ENCODE results near the gene DIP2A.

Gene DIP2A

DNA sequence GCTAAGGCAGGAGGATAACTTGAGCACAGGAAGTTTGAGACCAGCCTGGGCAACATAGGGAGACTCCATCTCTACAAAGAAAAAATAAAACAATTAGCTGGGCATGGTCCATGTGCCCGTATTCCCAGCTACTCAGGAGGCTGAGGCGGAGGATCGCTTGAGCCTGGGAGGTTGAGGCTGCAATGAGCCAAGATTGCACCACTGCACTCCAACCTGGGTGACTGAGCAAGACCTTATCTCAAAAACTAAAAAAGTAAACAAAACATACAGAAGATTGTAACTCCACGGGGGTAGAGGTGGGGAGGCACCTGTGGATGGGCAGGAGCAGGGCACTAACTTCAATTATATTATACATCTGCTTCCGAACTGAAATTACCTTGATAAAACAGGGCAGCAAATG is 141.6 kb downstream of the DIP2A start:
- no peak for DNase-seq

DNA sequence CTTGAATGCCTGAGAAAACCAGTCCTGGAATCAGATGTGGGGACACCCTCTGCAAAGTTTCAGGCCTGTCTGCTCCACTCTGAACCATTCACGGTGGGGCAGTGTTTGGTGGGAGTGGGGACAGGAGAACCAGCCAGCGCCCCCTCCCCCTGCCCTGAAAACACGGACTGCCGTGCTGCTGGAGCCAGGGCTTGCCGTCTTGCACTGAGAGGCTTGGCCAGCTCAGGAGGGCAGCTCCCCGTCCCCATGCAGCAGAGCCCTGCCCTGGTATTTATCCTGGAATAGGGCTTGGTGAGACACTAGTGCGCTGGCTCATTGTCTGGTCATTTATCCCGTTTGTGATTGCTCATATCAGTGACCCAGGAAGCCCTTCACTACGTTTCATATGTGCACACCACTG is 142.3 kb downstream of the DIP2A start:
- no peak for DNase-seq

DNA sequence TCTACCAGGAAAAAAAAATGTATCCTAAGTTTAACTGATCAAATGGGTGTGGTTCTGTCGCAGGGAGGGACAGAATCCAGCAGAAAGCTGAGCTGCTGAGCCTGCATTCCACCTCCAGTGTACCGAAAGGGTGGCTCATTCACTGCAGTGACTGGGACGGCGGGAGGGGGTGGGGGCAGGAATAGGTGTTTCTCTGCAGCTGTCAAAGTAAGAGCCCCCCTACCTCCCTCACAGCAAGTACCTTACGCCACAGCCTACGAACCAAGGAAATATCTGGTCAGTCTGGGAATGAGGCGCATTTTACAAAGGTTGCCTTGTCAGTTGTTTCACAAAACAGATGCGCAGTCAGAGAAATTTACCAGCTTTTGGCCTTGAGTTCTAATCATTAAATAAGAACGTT is 144.5 kb downstream of the DIP2A start:
- no peak for DNase-seq

DNA sequence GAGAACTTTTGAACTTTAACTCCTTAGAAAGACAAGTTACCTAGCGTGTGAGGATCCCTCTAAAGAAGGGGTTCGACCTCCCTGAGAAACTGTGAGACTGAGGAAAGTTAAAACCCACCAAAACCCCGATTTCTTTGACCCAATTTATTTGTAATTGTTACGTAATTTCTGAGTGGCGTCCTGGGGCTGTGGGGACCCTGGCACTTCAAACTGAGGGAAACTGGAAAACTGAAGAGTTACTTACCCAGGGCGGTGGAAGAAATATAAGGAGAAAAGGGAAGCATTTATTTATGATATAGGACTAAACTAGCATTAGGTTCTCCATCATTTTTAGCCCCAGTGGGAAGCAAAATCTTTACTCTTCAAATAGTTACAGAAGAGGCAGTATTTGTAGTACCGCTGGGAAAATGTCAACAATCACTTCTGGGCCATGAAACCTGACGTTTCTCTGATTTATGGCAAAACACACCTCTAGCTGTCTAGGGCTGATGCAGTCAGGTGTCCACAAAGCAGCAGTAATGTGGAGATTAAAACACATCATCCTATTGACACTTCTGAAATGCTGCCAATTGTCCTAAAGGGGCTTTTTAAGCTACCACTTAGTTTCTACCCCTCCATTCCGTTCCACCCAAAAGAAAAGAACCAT is 145.8 kb downstream of the DIP2A start:
- DNase-seq: no peak

DNA sequence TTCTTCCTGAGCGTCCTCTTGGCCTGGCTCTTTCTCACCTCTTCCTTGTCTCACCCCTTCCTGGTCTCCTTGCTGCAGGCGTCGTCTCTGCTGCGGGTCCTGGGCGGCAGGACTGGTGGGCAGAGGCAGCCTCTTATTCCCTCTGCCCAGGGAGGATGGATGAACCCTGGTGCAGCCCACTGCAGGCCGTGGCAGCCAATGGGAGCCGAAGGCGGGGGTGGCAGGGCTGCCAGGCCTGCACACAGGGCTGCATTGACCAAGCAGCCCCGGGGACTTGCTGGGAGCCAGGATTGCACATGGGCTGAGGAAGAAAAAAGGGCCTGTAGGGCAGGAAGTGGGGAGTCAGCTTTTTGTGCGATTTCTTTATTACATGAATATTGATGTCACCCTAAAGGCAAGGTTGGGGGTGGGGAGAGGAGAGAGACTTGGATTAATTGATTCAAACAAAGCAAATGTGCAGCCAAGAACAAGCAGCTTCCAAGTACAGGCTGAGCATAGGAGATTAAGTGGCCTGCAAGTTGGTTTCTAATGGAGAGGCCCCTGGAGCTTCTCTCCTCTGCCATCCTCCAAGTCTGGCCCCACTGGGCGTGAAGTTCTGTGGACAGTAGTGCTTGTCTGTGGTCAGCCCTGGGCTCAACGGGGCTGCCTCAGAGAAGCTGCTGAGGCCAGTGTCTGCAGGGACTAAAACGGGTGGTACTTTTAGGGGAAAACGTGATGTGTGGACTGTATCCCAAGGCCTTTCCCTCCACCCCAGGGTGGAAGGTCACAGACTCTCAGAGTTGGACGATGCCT is 146.5 kb downstream of the DIP2A start, which contains the start of gene S100B:
Gene S100B (minus strand): TSS at position 108 of the 792 bp plus-strand sequence. CDS start 2,667 bp downstream, outside the sequence.
- DNase-seq: no peak

DNA sequence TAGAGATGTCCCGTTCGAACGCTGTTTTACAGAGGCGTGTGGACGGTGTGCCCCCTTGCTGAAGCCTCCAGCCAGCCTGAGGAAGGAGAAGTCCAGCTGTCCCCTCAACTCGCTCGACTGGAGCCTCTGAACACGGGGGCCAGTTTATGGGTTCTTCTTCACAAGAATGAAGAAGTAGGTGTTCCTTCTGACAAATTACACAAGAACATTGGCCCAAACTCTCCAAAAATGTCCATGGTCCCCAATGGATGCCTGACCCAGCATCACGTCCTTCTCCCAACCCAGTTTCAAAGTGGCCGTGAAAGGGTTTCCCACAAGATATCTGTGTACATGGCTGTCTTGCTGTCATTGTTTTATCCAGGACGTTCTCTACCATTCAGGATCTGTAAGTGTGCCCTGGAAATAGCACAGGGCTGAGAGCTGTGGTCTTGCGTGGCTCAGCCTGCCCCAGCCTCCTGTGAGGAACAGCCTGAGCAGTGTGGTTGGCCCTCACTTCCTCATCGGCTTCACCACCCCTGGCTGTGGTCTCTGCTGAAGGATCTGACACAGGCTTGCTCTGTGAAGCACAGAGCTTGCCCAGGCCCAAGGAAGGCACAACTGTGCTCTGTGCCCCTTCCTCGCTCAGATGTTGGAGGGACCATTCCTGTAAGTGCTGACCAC is 147.2 kb downstream of the DIP2A start:
- DNase-seq: peak; percentile 7

DNA sequence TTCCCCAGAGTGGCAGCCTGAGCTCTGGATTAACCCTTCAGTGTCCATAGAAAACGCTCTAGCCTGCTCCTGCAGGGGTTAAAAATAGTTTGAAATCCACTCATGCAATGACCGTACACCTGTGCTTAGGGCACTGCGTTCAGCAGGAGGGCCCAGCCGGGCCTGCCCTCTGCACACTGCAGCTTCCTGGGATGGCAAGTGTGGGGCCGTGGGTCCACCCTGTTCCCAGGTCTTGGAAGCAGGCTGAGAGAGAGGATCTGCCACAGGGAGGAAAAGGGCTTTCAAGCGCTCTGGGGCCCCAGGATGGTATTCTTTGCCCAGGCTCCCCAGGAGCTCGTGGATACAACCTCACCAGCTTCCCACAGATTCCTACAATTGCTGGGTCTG is 147.7 kb downstream of the DIP2A start:
- DNase-seq: no peak

DNA sequence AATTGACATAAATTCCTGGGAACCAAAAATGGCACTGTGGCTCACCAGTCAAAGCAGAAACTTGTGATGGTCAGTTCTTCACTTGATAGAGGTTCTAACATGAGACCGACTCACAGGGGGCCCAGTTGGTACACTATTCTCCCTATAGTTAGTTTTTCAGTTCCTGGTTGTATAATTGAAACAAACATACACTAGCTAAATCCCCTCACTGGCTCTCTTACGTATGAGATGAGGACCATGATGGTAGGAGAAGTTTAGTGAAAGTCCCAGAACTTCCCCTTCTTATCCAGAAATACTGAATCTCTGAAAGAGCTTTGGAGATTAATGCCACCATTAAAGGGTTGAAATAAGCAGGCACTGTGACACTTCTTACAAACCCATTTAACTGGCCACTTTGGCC is 148.9 kb downstream of the DIP2A start:
- no peak for DNase-seq

DNA sequence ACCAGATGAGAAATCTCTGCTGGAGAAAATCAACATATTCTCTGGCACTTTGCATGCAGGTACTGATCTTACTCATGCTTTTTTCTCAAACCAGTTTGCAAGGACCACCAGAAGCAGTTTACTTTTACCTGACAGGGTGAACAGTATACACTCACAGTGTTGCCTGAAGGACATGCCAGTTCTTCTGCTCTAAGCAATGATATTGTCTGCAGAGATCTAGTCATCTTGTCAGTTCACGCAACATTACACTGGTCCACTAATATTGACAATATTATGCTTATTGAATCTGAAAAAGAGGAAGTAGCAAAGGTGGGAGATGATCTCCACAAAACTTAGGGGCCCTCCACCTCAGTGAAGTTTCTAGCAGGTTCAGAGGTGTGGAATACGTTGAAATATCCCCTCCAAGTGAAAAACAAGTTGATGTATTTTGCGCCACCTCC is 150.0 kb downstream of the DIP2A start:
- no peak for DNase-seq

DNA sequence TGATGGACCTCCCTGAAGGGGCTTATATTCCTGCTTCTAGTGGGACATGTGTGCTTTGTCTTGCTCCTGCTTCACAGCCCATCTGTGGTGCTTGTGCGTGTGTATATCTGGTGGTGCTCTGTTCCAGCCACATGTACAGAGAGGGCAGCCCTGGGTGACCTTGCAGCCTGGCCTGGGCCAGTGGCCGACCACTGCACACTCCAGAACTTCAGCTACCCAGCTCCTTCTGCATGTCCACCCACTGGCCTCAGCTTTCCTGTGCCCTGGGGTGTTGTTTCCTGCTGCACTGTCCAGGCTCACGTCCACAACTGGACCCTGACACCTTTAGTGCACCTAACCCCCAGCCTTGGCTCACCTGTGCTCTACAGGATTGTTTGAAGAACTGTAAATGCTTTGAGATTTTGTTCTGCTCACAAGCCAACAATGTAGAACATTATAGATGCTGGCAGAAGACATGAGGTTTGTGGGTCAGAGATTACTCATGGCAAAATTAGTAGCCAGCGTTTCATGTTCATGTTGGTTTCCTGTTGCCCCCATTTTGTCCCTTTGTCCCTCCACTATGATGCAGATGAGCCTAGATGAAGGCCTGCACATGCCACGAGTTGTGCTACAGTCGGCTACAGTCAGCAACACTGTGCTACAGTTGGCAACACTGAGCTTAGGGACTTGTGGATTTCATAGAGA is 151.5 kb downstream of the DIP2A start:
- no peak for DNase-seq

DNA sequence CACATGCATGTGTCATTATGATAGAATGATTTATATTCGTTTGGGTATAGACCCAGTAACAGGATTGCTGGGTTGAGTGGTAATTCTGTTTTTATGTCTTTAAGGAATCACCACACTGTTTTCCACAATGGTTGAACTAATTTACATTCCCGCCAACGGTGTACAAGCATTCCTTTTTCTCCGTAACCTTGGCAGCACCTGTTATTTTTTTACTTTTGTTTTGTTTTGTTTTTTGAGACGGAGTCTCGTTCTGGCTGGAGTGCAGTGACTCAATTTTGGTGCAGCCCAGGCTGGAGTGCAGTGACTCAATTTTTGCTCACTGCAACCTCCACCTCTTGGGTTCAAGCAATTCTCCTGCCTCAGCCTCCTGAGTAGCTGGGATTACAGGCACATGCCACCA is 154.7 kb downstream of the DIP2A start:
- DNase-seq: no peak

DNA sequence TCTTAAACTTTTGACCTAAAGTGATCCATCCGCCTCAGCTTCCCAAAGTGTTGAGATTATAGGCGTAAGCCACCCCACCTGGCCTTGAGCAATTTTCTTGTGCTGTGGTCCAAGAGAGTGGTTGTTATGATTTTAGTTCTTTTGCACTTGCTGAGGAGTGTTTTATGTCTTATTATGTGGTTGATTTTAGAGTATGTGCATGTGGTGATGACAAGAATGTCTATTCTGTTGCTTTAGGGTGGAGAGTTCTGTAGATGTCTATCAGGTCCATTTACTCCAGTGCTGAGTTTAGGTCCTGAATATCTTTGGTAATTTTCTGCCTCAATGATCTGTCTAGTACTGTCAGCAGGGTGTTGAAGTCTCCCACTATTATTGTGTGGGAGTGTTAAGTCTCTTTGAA is 157.4 kb downstream of the DIP2A start:
- DNase-seq: no peak

DNA sequence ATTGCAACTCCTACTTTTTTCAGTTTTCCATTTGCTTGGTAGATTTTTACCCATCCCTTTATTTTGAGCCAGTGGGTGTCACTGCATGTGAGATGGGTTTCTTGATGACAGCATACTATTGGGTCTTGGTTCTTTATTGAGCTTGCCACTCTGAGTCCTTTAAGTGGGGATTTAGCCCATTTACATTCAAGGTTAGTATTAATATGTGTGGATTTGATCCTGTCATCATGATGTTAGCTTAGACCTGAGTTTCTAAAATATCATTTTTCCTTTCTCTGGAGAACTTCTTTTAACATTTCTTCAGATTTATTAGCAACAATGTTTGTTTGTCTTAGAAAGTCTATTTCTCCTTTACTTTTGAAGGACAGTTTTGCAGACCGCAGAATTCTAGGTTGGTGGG is 158.0 kb downstream of the DIP2A start:
- DNase-seq: no peak

DNA sequence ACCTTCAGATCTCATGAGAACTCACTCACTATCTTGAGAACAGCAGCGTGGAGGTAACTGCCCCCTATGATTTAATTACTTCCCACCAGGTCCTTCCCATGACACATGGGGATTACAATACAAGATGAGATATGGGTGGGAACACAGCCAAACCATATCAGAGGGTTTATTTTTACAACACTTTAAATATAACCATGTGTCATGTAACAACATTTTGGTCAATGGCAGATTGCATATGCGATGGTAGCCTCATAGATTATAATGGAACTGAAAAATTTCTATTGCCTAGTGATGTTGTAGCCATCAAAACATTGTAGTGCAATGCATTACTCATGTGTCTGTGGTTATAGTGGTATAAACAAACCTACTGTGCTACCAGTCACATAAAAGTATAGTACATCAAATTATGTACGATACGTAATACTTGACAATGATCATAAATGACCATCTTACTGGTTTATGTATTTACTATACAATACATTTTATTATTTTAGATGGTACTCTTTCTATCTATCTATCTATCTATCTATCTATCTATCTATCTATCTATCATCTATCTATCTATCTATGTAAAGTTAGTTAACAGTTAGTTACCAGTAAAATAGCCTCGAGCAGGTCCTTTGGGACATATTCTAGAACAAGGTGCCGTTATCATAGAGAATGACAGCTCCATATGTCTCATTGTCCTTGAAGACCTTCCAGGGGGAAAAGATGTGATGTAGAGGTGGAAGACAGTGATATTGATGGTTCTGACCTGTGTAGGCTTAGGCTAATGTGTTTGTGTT is 158.8 kb downstream of the DIP2A start:
- no peak for DNase-seq

DNA sequence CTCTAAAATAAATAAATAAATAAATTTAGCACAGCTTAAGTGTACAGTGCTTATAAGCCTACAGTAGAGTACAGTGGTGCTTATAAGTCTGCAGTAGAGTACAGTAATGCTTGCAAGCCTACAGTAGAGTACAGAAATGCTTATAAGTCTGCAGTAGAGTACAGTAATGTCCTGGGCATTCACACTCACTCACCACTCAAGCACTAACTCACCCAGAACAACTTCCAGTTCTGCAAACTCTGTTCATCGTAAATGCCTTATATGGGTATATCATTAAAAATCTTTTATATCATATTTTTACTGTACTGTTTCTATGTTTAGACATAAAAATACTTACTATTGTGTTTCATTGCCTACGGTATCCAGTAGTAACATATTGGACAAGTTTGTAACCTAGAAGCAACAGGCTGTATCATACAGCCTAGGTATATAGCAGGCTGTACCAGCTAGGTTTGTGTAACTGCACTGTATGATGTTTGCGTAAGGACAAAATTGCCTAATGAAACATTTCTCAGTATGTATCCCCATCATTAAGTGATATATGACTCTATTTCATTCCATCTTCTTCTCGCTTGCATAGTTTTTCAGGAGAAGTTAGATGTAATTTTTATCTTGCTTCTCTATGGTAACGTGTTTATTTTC is 160.2 kb downstream of the DIP2A start:
- DNase-seq: no peak

Measured in T-helper 9 cell (primary cell).